ENCODE data around the gene ST7. TPM values are rescaled to one million over a fixed set of nuclear protein-coding genes. Genes with fewer than 3 reads are reported as not detected.

The ST7 gene
- total and polyA plus RNA-seq, 2 of the 8 experiments (the other 6 are each of a cell fraction or from before 2014, with no cell fraction given) = 16.3 to 18.0 TPM

DNA sequence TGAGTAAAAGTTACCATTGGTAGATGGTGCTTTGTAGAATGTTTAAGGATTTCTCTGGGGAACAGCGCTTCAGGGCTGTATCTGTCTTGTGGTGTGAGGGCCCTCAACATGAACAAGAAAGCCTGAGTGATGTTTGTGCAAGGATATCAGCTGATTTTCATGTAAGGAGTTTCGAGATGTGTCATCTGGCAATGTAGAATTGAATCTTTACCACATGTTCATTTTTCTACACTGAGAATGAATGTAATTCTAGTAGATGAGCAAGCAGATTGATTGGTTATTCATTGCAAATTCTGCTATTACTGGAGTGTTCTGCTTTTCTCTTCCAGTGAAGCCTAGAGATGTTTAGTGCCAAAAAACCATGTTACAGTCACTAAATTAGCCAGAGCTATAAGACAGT lies 87.7 kb downstream of the ST7 start:
- peaks cover 0 to 4% of the 10 kb centered on the region in 2 experiments; a peak in 1 of 4 replicates for H3K9me3 ChIP-seq (ENCODE audit: insufficient read depth in 2 of 2, low read depth in 1 of 2, low read length in 1 of 2)
- no peak overlapping the region for H3K18ac ChIP-seq (ENCODE audit: extremely low read depth, low read length)
- CTCF ChIA-PET (ENCODE audit: partially characterized antibody) = no interaction called here
- H3K23me2 ChIP-seq (ENCODE audit: low read depth, low read length) = no peaks in the 10 kb centered on the region
- no peaks in the 10 kb centered on the region for H4K20me1 ChIP-seq (replicated peaks in 1 of 2; ENCODE audit: control insufficient read depth in 1 of 2, insufficient read depth in 2 of 2, low read length in 2 of 2)
- FAIRE-seq (no peak), DNase-seq (ENCODE audit: low read depth in 1 of 2, low spot score in 2 of 2) (no peak)
- no peaks in the 10 kb centered on the region for H3K36me3 ChIP-seq (ENCODE audit: control insufficient read depth in 2 of 4, insufficient read depth in 4 of 4, low read length in 3 of 4)
- no peak overlapping the region for H2BK20ac ChIP-seq (ENCODE audit: low read length)
- no peak overlapping the region for H2BK120ac ChIP-seq (replicated peaks; ENCODE audit: low read depth, low read length)
- no peak overlapping the region for H2BK12ac ChIP-seq (ENCODE audit: low read depth, low read length)
- H2AFZ ChIP-seq (ENCODE audit: low read length) = no peak overlapping the region
- no peak overlapping the region for H2BK15ac ChIP-seq (ENCODE audit: low read length)
- no peak overlapping the region for H3K23ac ChIP-seq (ENCODE audit: insufficient read length)
- H3K4me2 ChIP-seq (ENCODE audit: insufficient read depth in 1 of 2, low read depth in 2 of 2, low read length in 2 of 2) = no peak overlapping the region
- H3K4ac ChIP-seq (replicated peaks; ENCODE audit: insufficient read length, low read depth, low read length) = no peak overlapping the region
- POLR2A ChIA-PET (ENCODE audit: partially characterized antibody) = no interaction called here
- WGBS, 2 experiments (ENCODE audit: extremely low coverage in 1 of 2, insufficient coverage in 1 of 2, insufficient read length in 1 of 2, insufficient replicate concordance in 2 of 2, low coverage in 1 of 2, low lambda C conversion rate in 2 of 2, missing lambda C conversion rate in 1 of 2) = 94% methylated on average over 2 of the region's 2 CpGs; no CpG with 5 or more reads in 1 of the 2 experiments
- H3K79me1 ChIP-seq (ENCODE audit: low read depth, low read length) = no peaks in the 10 kb centered on the region; the same call in 1 of the 2 replicates
- no peak overlapping the region for H3K56ac ChIP-seq (replicated peaks; ENCODE audit: insufficient read length, low read depth, low read length)
- no peak overlapping the region for H3K9ac ChIP-seq (replicated peaks in 1 of 4; ENCODE audit: extremely low read depth in 1 of 4, low read depth in 3 of 4, low read length in 3 of 4)
- no peak overlapping the region for H4K8ac ChIP-seq (ENCODE audit: extremely low read depth, insufficient read depth, low read length)
- H3K27me3 ChIP-seq (replicated peaks in 1 of 4; ENCODE audit: control insufficient read depth in 3 of 4, extremely low read depth in 1 of 4, insufficient read depth in 3 of 4, low read length in 3 of 4) = no peaks in the 10 kb centered on the region
- TF ChIP-seq JUND (IDR thresholded peaks at IDR 0.05; ENCODE audit: low read length) = no peak
- no peak for TF ChIP-seq E2F6 (IDR thresholded peaks at IDR 0.05)
- TF ChIP-seq ASH2L (IDR thresholded peaks at IDR 0.05; ENCODE audit: low read length) = no peak
- TF ChIP-seq CEBPB (IDR thresholded peaks at IDR 0.05; ENCODE audit: low read depth, low read length) = no peak
- no peak for TF ChIP-seq POU5F1 (IDR thresholded peaks at IDR 0.05; ENCODE audit: low read depth, low read length)
- TF ChIP-seq TAF7 (optimal IDR thresholded peaks at IDR 0.05; ENCODE audit: borderline replicate concordance, low read depth, low read length) = no peak
- no peak for TF ChIP-seq SUZ12 (IDR thresholded peaks at IDR 0.05; ENCODE audit: low read length)
- TF ChIP-seq HDAC2 (IDR thresholded peaks at IDR 0.05; ENCODE audit: borderline replicate concordance in 1 of 2, low read depth in 2 of 2, low read length in 2 of 2) = no peak
- TF ChIP-seq EZH2 (IDR thresholded peaks at IDR 0.05; ENCODE audit: low read depth, low read length, severe bottlenecking) = no peak
- no peak for TF ChIP-seq ATF3 (IDR thresholded peaks at IDR 0.05; ENCODE audit: insufficient read depth, low read depth, low read length)
- TF ChIP-seq JUN (IDR thresholded peaks at IDR 0.05; ENCODE audit: low read depth, low read length) = no peak
- H3K14ac ChIP-seq (ENCODE audit: insufficient read length) = no peak overlapping the region
- no peaks in the 10 kb centered on the region for H3K79me2 ChIP-seq (ENCODE audit: control insufficient read depth in 1 of 2, insufficient read depth in 2 of 2, low read length in 2 of 2)
- H3K27ac ChIP-seq (ENCODE audit: low read depth, low read length) = no peak overlapping the region
- no peak overlapping the region for H3K4me3 ChIP-seq (ENCODE audit: extremely low read depth in 1 of 4, insufficient read depth in 2 of 4, low read depth in 3 of 4, low read length in 4 of 4)
- no peak overlapping the region for H2BK5ac ChIP-seq (ENCODE audit: low read depth, low read length)
- H2AK5ac ChIP-seq (ENCODE audit: low read depth, low read length) = no peak overlapping the region
- no peak overlapping the region for H4K91ac ChIP-seq (replicated peaks; ENCODE audit: insufficient read length, low read length)
- H4K5ac ChIP-seq (ENCODE audit: insufficient read length, low read depth, low read length) = no peak overlapping the region
- no peaks in the 10 kb centered on the region for H3K4me1 ChIP-seq (replicated peaks in 1 of 4; ENCODE audit: control insufficient read depth in 3 of 4, insufficient read depth in 4 of 4, low read length in 3 of 4)

Data from H1 (cell line).